ENCODE data around the gene HUNK.

The HUNK gene

DNA sequence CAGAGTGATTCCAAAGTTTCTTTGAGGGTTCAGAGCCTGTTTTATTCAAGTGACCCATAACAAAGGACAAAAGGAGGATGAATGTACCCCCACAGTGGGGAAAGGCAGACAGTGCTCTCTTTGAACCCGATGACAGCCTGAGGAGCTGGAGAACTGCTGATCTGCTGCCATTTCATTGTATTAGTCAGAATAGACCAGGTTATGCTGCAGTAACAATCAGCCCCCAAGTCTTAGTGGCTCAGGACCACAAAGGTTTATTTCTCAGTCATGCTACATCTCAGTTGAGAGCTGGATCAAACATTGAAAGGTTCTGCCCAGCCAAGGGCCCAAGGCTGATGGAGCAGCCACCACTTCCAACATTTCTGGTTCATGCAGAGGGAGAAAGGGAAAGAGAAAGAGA is 88.9 kb downstream of the HUNK start:
- TF ChIP-seq, protein P1, sequence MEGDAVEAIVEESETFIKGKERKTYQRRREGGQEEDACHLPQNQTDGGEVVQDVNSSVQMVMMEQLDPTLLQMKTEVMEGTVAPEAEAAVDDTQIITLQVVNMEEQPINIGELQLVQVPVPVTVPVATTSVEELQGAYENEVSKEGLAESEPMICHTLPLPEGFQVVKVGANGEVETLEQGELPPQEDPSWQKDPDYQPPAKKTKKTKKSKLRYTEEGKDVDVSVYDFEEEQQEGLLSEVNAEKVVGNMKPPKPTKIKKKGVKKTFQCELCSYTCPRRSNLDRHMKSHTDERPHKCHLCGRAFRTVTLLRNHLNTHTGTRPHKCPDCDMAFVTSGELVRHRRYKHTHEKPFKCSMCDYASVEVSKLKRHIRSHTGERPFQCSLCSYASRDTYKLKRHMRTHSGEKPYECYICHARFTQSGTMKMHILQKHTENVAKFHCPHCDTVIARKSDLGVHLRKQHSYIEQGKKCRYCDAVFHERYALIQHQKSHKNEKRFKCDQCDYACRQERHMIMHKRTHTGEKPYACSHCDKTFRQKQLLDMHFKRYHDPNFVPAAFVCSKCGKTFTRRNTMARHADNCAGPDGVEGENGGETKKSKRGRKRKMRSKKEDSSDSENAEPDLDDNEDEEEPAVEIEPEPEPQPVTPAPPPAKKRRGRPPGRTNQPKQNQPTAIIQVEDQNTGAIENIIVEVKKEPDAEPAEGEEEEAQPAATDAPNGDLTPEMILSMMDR (conservative IDR thresholded peaks at IDR 0.05), result no peak
- H3K27ac ChIP-seq, result no peak overlapping the region

DNA sequence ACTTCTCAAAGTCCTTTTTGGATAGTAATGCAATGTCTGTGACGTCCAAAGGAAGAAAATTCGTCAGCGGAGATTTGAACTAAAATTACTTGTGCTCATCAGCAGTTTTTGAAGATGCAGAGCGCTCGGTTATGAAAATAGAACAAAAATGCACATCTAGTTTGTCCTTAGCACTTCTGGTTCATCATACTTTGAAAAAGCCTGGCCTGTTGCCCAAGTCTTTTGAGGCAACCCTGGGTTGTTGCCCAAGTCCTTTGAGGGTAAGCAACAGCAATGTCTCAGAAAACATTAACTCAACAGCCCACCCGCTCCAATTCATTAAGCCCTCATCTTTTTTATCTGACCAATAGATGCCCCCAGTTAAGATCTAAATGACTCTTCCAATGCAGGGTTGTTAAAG is 91.9 kb downstream of the HUNK start:
- no peak overlapping the region for H3K27ac ChIP-seq
- TF ChIP-seq, protein P1 (conservative IDR thresholded peaks at IDR 0.05), result no peak

DNA sequence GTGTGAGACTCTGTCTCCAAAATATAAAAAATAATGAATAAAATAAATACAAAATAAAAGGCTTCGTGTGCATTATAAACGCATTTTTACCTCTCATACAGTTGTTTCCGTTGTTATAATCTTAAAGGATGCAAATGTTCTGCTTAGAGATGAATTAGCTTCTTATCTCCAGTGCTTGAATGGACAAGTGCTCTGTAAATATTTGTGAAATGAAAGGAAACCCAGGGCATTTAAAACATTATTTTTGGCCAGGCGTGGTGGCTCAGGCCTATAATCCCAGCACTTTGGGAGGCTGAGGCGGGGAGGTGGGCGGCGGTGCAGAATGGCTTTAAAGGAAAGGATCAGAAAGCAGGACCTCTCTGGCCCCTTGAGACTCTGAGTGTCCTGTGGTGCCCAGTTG is 94.5 kb downstream of the HUNK start:
- no peak overlapping the region for H3K27ac ChIP-seq
- TF ChIP-seq, protein P1 (conservative IDR thresholded peaks at IDR 0.05), result no peak

DNA sequence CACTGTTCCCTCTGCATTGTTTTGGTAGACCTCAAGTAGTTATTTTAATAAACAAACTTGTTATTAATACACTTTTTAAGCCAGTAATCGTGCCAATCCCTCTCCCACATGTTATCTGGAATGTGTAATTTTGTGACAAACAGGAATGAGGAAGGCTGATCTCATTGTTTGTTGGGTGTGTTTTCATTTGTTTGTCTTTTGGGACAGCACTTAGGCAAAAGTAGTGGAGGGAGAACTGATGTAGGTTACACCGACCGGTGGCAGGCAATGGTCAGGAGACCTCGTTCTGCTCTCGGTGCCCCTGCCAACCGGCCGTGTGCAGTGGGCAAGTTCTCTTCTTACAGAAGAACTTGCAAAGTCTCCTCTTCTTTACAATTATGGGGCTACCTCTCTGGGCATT is 99.8 kb downstream of the HUNK start:
- no peak overlapping the region for H3K27ac ChIP-seq
- TF ChIP-seq, protein P1 (conservative IDR thresholded peaks at IDR 0.05), result no peak

DNA sequence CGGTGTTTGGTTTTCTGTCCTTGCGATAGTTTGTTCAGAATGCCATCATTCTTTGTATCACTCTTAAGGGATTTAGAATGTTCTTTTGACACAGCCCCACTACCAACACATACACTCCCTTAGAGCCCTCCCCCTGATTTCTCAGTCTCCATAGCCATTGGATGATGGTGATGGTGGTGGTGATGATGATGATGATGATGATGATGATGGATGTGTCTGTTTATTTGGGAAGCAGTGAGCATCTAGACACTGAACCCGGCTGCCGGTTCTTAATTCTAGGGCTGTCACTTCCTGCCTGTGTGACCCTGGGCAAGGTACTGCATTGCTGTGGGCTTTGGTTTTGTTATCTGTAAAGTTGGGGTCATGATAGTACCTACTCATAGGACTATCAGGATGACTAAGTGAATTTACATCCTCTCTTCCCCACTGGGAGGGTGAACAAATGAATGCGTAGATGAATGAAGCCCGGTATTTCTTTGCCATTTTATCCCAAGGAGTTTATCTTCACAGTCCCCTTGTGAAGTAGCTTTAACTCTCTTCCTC is 100.7 kb downstream of the HUNK start:
- no peak overlapping the region for H3K27ac ChIP-seq
- TF ChIP-seq, protein P1 (conservative IDR thresholded peaks at IDR 0.05), result no peak

DNA sequence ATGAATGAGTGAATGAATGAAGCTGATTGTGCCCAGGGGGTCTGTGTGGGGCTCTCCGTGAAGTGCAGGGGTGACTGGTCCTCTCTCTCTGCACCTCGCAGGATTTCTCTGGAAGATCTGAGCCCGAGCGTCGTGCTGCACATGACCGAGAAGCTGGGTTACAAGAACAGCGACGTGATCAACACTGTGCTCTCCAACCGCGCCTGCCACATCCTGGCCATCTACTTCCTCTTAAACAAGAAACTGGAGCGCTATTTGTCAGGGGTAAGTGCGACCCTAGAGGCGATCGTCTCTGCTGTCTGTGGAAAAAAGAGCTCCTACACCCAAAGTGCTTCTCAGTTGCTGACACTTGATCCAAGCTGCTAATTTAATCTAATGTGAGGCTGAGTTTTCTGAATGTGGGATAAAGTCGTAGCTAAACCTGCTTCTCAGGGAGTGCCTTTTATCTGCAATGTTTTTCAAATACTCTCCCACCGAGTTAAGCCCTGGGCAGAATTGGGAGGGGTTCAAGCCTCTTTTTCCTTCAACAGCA is 101.7 kb downstream of the HUNK start:
- TF ChIP-seq, protein P1 (conservative IDR thresholded peaks at IDR 0.05), result no peak
- no peak overlapping the region for H3K27ac ChIP-seq

DNA sequence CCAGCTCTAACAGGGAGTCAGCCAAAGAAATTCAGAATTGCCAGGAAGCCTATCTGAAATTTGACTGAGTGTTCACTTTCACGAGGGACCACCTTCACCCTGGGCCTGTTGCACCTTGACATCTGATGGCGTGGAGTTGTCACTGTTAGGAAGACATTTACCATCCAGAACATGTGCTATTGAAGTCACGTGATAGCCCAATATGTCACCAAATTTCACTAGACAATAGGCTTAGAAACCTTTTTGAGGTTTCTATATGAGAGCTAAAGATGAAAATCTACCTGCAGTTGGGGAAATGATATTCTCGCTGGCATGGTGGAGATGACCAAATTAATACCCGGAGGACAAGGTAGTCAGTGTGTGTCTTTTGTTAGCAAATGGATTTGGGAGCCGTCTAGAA is 102.7 kb downstream of the HUNK start:
- no peak overlapping the region for H3K27ac ChIP-seq

More for the DNA sequence above, 102.7 kb downstream of the HUNK start:
- TF ChIP-seq, protein P1 (conservative IDR thresholded peaks at IDR 0.05), result no peak
